ENCODE data around the gene NPAS3.

DNA sequence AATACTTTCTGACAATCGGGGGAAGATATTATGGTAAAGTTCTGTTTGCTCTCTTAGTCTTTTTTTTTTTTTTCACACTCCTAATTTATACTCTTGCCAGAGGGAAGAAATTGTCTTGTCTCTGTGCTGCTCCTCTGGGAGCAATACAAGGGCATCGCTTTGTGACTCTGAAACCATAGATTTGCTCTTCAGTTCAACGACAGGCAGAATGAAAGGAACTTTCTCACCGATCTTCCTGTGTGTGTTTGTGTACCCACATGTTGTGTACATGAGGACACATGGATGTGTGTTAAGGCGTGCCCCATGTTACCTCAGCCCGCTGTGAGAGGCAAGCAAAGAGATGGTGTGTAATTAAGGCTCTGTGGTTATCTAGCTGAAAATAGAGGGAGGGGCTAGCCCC lies 554.6 kb downstream of the NPAS3 start:
- TF ChIP-seq, protein P1, sequence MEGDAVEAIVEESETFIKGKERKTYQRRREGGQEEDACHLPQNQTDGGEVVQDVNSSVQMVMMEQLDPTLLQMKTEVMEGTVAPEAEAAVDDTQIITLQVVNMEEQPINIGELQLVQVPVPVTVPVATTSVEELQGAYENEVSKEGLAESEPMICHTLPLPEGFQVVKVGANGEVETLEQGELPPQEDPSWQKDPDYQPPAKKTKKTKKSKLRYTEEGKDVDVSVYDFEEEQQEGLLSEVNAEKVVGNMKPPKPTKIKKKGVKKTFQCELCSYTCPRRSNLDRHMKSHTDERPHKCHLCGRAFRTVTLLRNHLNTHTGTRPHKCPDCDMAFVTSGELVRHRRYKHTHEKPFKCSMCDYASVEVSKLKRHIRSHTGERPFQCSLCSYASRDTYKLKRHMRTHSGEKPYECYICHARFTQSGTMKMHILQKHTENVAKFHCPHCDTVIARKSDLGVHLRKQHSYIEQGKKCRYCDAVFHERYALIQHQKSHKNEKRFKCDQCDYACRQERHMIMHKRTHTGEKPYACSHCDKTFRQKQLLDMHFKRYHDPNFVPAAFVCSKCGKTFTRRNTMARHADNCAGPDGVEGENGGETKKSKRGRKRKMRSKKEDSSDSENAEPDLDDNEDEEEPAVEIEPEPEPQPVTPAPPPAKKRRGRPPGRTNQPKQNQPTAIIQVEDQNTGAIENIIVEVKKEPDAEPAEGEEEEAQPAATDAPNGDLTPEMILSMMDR (IDR thresholded peaks at IDR 0.05): no peak
- no peak for TF ChIP-seq POLR2A (IDR thresholded peaks at IDR 0.05)
